ENCODE measurements around the gene FBXO40.

- TF ChIP-seq, protein P1, sequence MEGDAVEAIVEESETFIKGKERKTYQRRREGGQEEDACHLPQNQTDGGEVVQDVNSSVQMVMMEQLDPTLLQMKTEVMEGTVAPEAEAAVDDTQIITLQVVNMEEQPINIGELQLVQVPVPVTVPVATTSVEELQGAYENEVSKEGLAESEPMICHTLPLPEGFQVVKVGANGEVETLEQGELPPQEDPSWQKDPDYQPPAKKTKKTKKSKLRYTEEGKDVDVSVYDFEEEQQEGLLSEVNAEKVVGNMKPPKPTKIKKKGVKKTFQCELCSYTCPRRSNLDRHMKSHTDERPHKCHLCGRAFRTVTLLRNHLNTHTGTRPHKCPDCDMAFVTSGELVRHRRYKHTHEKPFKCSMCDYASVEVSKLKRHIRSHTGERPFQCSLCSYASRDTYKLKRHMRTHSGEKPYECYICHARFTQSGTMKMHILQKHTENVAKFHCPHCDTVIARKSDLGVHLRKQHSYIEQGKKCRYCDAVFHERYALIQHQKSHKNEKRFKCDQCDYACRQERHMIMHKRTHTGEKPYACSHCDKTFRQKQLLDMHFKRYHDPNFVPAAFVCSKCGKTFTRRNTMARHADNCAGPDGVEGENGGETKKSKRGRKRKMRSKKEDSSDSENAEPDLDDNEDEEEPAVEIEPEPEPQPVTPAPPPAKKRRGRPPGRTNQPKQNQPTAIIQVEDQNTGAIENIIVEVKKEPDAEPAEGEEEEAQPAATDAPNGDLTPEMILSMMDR (IDR thresholded peaks at IDR 0.05) = no peak
- no peak for TF ChIP-seq POLR2A (IDR thresholded peaks at IDR 0.05)
These were observed 28.3 kb downstream of the FBXO40 start for GRCh38 chr3:121621491-121621890.
